ENCODE measurements around the gene TXNRD1.

GRCh38 chr12:104344682-104345081 is 129.1 kb downstream of the TXNRD1 start:
- TF ChIP-seq CTCF (IDR thresholded peaks at IDR 0.05) (no peak), POLR2A (IDR thresholded peaks at IDR 0.05) (no peak)
